ENCODE measurements around the gene OOSP1.
"Not testable (repeated sequence)": the region's sequence is repeated elsewhere in the genome, so short reads cannot be mapped to it uniquely, and the experiment has no call there.

OOSP1 gene

GRCh38 chr11:59938132-59938531 lies at the start of gene OOSP1:
TSS of gene OOSP1 (plus strand) at chr11:59938432. CDS start at chr11:59938455, 23 bp downstream.
- Histone ChIP-seq H3K27me3 (ENCODE audit: control insufficient read depth, insufficient read depth, low read length) (no peaks in the 10 kb centered on the region), H3K9ac (ENCODE audit: low read length) (no peak within 1 kb of the TSS), H3K4me1 (ENCODE audit: control insufficient read depth, insufficient read depth, low read length) (no peaks in the 10 kb centered on the region), H3K36me3 (ENCODE audit: control insufficient read depth, insufficient read depth, low read length) (no peaks in the 10 kb centered on the region), H3K27ac (ENCODE audit: low read depth, low read length) (no peak within 1 kb of the TSS), H3K4me3 (ENCODE audit: low read length) (no peak within 1 kb of the TSS)

GRCh38 chr11:59891781-59892181 lies 46.5 kb upstream of the OOSP1 start:
- no peak overlapping the region for H3K9ac ChIP-seq (ENCODE audit: low read length)
- H3K4me1 ChIP-seq (ENCODE audit: control insufficient read depth, insufficient read depth, low read length), result no peaks in the 10 kb centered on the region
- H3K27me3 ChIP-seq (ENCODE audit: control insufficient read depth, insufficient read depth, low read length), result no peaks in the 10 kb centered on the region
- no peak overlapping the region for H3K4me3 ChIP-seq (ENCODE audit: low read length)
- H3K36me3 ChIP-seq (ENCODE audit: control insufficient read depth, insufficient read depth, low read length), result no peaks in the 10 kb centered on the region
- H3K27ac ChIP-seq (ENCODE audit: low read depth, low read length), result no peak overlapping the region

- Histone ChIP-seq H3K4me3 (ENCODE audit: low read length) (no peak overlapping the region), H3K27me3 (ENCODE audit: control insufficient read depth, insufficient read depth, low read length) (no peaks in the 10 kb centered on the region), H3K9ac (ENCODE audit: low read length) (no peak overlapping the region), H3K27ac (ENCODE audit: low read depth, low read length) (no peak overlapping the region), H3K4me1 (ENCODE audit: control insufficient read depth, insufficient read depth, low read length) (no peaks in the 10 kb centered on the region), H3K36me3 (ENCODE audit: control insufficient read depth, insufficient read depth, low read length) (no peaks in the 10 kb centered on the region)
Measured at GRCh38 chr11:59894616-59895015, 43.6 kb upstream of the OOSP1 start.

- Histone ChIP-seq H3K9ac (ENCODE audit: low read length) (no peak overlapping the region), H3K27me3 (ENCODE audit: control insufficient read depth, insufficient read depth, low read length) (no peaks in the 10 kb centered on the region), H3K36me3 (ENCODE audit: control insufficient read depth, insufficient read depth, low read length) (no peaks in the 10 kb centered on the region), H3K4me3 (ENCODE audit: low read length) (no peak overlapping the region), H3K4me1 (ENCODE audit: control insufficient read depth, insufficient read depth, low read length) (no peaks in the 10 kb centered on the region), H3K27ac (ENCODE audit: low read depth, low read length) (no peak overlapping the region)
Measured at GRCh38 chr11:59898046-59898445, 40.2 kb upstream of the OOSP1 start.

GRCh38 chr11:59898650-59899049 lies 39.6 kb upstream of the OOSP1 start:
- no peak overlapping the region for H3K9ac ChIP-seq (ENCODE audit: low read length)
- no peak overlapping the region for H3K4me3 ChIP-seq (ENCODE audit: low read length)
- no peaks in the 10 kb centered on the region for H3K4me1 ChIP-seq (ENCODE audit: control insufficient read depth, insufficient read depth, low read length)
- no peak overlapping the region for H3K27ac ChIP-seq (ENCODE audit: low read depth, low read length)
- H3K36me3 ChIP-seq (ENCODE audit: control insufficient read depth, insufficient read depth, low read length), result no peaks in the 10 kb centered on the region
- no peaks in the 10 kb centered on the region for H3K27me3 ChIP-seq (ENCODE audit: control insufficient read depth, insufficient read depth, low read length)

GRCh38 chr11:59899532-59899931 lies 38.7 kb upstream of the OOSP1 start:
- Histone ChIP-seq H3K27me3 (ENCODE audit: control insufficient read depth, insufficient read depth, low read length) (no peaks in the 10 kb centered on the region), H3K4me3 (ENCODE audit: low read length) (no peak overlapping the region), H3K27ac (ENCODE audit: low read depth, low read length) (no peak overlapping the region), H3K4me1 (ENCODE audit: control insufficient read depth, insufficient read depth, low read length) (no peaks in the 10 kb centered on the region), H3K9ac (ENCODE audit: low read length) (no peak overlapping the region), H3K36me3 (ENCODE audit: control insufficient read depth, insufficient read depth, low read length) (no peaks in the 10 kb centered on the region)

- Histone ChIP-seq H3K4me3 (ENCODE audit: low read length) (no peak overlapping the region), H3K27ac (ENCODE audit: low read depth, low read length) (no peak overlapping the region), H3K4me1 (ENCODE audit: control insufficient read depth, insufficient read depth, low read length) (no peaks in the 10 kb centered on the region), H3K27me3 (ENCODE audit: control insufficient read depth, insufficient read depth, low read length) (no peaks in the 10 kb centered on the region), H3K9ac (ENCODE audit: low read length) (no peak overlapping the region), H3K36me3 (ENCODE audit: control insufficient read depth, insufficient read depth, low read length) (no peaks in the 10 kb centered on the region)
Measured at GRCh38 chr11:59900366-59901126, 37.7 kb upstream of the OOSP1 start.

- Histone ChIP-seq H3K4me1 (ENCODE audit: control insufficient read depth, insufficient read depth, low read length) (no peaks in the 10 kb centered on the region), H3K27ac (ENCODE audit: low read depth, low read length) (no peak overlapping the region), H3K4me3 (ENCODE audit: low read length) (no peak overlapping the region), H3K27me3 (ENCODE audit: control insufficient read depth, insufficient read depth, low read length) (no peaks in the 10 kb centered on the region), H3K9ac (ENCODE audit: low read length) (no peak overlapping the region), H3K36me3 (ENCODE audit: control insufficient read depth, insufficient read depth, low read length) (no peaks in the 10 kb centered on the region)
Measured at GRCh38 chr11:59901306-59901705, 36.9 kb upstream of the OOSP1 start.

GRCh38 chr11:59903569-59903968 lies 34.7 kb upstream of the OOSP1 start:
- not testable (repeated sequence) for H3K36me3 ChIP-seq (ENCODE audit: control insufficient read depth, insufficient read depth, low read length); H3K4me3 ChIP-seq (ENCODE audit: low read length); H3K9ac ChIP-seq (ENCODE audit: low read length); H3K27me3 ChIP-seq (ENCODE audit: control insufficient read depth, insufficient read depth, low read length); H3K27ac ChIP-seq (ENCODE audit: low read depth, low read length); H3K4me1 ChIP-seq (ENCODE audit: control insufficient read depth, insufficient read depth, low read length)

- Histone ChIP-seq H3K9ac (ENCODE audit: low read length) (no peak overlapping the region), H3K27me3 (ENCODE audit: control insufficient read depth, insufficient read depth, low read length) (no peaks in the 10 kb centered on the region), H3K4me1 (ENCODE audit: control insufficient read depth, insufficient read depth, low read length) (no peaks in the 10 kb centered on the region), H3K36me3 (ENCODE audit: control insufficient read depth, insufficient read depth, low read length) (no peaks in the 10 kb centered on the region), H3K4me3 (ENCODE audit: low read length) (no peak overlapping the region), H3K27ac (ENCODE audit: low read depth, low read length) (no peak overlapping the region)
Measured at GRCh38 chr11:59918480-59918879, 19.8 kb upstream of the OOSP1 start.

GRCh38 chr11:59918987-59919589 lies 19.1 kb upstream of the OOSP1 start:
- H3K27ac ChIP-seq (ENCODE audit: low read depth, low read length), result no peak overlapping the region
- H3K9ac ChIP-seq (ENCODE audit: low read length), result no peak overlapping the region
- H3K27me3 ChIP-seq (ENCODE audit: control insufficient read depth, insufficient read depth, low read length), result no peaks in the 10 kb centered on the region
- H3K4me3 ChIP-seq (ENCODE audit: low read length), result no peak overlapping the region
- H3K36me3 ChIP-seq (ENCODE audit: control insufficient read depth, insufficient read depth, low read length), result no peaks in the 10 kb centered on the region
- no peaks in the 10 kb centered on the region for H3K4me1 ChIP-seq (ENCODE audit: control insufficient read depth, insufficient read depth, low read length)

GRCh38 chr11:59923813-59924212 lies 14.4 kb upstream of the OOSP1 start:
- Histone ChIP-seq H3K4me1 (ENCODE audit: control insufficient read depth, insufficient read depth, low read length) (no peaks in the 10 kb centered on the region), H3K4me3 (ENCODE audit: low read length) (no peak overlapping the region), H3K9ac (ENCODE audit: low read length) (no peak overlapping the region)

GRCh38 chr11:59931688-59932087 lies 6.5 kb upstream of the OOSP1 start:
- Histone ChIP-seq H3K27ac (ENCODE audit: low read depth, low read length) (no peak overlapping the region), H3K4me1 (ENCODE audit: control insufficient read depth, insufficient read depth, low read length) (no peaks in the 10 kb centered on the region), H3K4me3 (ENCODE audit: low read length) (no peak overlapping the region), H3K36me3 (ENCODE audit: control insufficient read depth, insufficient read depth, low read length) (no peaks in the 10 kb centered on the region), H3K27me3 (ENCODE audit: control insufficient read depth, insufficient read depth, low read length) (no peaks in the 10 kb centered on the region), H3K9ac (ENCODE audit: low read length) (no peak overlapping the region)

More at GRCh38 chr11:59923813-59924212, 14.4 kb upstream of the OOSP1 start:
- H3K27me3 ChIP-seq (ENCODE audit: control insufficient read depth, insufficient read depth, low read length), result no peaks in the 10 kb centered on the region
- H3K27ac ChIP-seq (ENCODE audit: low read depth, low read length), result no peak overlapping the region
- H3K36me3 ChIP-seq (ENCODE audit: control insufficient read depth, insufficient read depth, low read length), result no peaks in the 10 kb centered on the region
